Right hindlimb (tissue), 1 donor: Measurements from ENCODE around the gene ELMOD1.
A peak's percentile ranks its signal among the peaks of the same experiment; 100 is the strongest.

Source experiments
- DNase-seq: peaks from one replicate; pipeline ENCODE4 v3.0.0-alpha.2; 2018

ELMOD1 gene

DNA sequence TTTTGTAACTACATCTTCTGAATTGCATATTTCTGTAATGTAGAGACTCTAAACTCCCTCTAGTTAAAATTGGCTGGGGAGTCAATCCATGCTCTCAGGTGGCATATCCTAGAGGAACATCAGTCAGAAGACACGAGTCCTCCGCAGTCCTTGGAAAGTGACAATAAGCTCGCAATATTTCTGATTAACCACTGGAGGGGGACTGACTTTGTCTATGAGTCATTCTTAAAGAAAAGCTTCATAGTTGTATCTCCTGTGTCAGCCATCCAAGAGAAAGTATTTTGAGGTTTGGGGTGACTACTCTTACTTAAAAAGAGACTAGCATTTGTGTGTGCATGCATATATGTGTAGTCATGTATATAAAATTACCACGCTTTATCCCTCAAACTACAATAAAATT is 60.7 kb downstream of the ELMOD1 start:
- DNase-seq: no peak

DNA sequence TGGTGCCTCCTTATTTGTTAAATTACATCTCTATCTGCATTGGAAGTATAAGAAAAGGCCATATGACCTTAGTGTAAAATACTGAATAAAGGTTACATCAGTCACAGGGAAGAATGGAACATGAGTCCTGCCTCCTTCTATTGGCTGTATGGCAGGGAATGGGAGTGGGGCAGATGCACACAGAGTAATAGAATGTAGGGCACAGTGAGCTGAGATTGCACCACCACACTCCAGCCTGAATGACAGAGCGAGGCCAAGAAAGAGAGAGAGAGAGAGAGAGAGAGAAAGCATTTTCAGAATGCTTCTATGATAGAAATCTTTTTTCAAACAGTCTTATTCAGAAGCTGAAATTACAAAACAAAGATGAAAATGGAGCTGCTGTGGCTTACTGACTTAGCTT is 62.1 kb downstream of the ELMOD1 start:
- no peak for DNase-seq

DNA sequence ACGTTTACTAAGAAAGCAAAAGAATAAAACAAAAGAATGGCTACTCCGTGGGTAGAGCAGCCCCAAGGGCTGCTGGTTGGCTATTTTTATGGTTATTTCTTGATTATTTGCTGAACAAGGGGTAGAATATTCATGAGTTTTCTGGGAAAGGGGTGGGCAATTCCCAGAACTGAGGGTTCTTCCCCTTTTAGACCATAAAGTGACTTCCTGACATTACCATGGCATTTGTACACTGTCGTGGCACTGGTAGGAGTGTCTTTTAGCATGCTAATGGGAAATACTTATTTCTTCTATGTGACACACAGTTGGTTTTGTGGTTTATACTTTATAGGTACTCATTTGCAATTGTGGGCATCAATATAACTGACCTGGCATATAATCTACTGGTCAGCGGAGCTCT is 64.7 kb downstream of the ELMOD1 start:
- DNase-seq: no peak

DNA sequence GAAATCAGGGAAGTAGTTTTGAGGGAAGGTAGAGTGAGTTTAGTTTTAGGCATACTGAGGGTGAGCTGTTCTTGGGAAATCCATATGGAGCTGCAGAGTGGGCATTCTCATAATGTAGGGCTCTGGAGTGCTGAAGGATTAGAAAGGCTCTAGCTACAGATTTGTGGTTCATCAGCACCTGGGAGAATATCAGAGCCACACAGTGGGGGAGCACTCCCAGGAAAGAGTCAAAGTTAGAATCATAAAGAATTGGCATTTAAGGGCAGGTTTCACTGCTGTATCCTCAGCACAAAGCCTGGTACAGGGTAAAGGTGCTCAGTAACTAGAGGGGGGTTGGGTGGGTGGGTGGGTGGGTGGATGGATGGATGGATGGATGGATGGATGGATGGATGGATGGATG is 68.4 kb downstream of the ELMOD1 start:
- no peak for DNase-seq

DNA sequence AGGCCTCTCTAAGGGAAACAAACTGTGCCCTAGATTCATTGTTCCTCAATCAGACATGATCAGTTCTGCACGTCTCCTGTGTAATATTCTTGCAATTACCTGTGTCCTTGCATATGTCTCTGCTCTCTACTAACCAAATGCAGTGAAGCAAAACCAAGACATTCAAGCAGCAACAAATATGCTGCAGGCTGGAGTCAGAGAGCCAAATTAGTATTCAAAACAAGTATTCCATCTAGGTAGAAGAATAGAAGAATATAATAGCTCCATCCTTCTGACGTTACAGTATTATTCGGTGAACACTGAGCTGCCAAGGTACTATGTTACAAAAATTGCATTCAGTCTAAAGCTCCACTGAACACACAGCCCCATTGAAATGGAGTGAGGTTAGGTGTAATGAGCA is 69.1 kb downstream of the ELMOD1 start:
- DNase-seq: no peak

DNA sequence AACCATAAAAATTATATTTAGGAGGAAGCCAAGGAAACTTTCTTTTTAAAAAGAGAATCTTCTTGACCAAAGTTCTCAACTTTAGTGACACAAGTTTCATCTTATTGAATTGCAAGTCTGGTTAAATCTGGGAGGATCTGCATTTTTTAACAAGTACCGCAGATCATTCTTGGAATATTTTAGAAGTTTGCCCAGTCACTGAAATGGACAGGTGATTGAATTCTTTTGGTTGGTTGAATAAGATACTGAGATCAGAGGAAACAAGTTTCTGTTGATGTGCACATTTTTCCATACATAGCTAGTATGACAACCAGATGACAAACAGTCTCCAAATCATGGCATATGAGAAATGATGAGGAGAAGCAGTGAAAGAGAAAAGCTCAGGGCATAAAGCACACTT is 70.7 kb downstream of the ELMOD1 start:
- no peak for DNase-seq

DNA sequence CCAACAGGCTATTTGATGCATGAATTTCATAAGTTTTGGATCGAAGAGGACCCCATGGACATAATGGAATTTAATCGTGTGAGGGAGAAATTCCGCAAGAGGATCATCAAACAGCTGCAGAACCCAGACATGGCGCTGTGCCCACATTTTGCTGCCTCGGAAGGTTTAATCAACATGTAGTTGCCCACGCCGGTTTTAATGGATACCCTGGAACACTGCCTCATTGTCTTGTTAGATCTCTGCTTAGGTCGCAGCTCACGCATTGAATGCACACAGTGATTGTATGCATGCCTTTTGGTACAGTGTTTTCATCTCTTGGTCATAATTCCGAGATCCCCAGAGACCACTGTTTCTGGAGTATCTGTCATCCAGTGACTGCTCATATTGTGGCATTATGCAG is 74.1 kb downstream of the ELMOD1 start:
- DNase-seq: peak; percentile 55

DNA sequence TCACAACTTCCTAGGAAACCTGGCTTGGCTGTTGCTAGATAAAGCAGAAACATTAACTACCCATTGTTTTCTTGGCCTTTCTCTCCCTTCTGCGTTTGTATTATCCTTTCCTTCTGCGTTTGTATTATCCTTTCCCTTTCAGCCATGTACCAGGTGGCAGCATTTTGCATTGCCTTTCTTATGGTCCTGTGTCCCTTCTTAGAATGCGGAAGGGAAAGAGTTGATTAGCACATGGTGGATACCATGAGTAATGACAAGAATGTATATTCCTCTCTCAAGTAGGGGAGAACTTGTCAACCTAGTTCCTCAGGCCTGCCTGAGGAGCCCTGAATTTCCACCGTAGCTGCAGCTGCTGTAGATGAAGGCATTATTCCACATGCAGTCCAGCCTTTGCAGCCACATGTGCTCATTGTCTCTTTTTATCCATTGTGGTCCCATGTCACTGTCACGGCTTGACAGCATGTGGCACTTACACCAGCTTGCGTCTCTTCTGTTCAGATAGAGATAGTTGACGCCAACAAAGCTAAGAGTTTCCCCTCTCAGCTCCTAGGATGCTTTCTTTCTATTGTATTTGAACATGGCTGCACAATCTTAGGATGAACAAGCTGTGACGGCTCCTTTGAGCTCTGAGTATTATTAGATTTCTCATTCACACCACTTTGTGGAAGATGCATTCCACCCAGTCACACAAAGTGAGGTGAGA is 76.1 kb downstream of the ELMOD1 start:
- no peak for DNase-seq

DNA sequence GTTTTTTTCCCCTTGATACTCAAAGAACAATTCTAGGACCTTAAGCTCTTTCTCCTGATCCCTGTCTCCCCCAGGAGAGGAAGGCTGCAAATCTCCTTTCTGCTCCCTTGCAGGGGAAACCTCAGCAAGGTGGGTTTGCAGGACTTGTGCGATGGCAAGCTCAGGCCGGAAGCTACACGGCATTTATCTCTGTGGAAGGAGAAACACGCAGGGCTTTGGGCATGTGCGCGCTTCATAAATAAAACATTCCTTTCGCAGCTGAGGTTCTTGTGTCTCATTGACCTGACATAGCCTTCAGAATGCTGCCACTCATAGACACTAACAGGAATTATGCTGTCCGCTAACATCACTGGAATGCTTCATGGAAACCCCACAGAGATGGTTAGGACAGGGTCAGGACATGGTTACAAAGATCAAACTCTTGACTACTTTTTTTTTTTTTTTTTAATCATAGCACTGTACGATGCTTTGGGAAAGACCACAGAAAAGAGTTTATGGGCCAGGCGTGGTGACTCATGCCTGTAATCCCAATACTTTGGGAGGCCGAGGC is 78.3 kb downstream of the ELMOD1 start:
- DNase-seq: no peak

DNA sequence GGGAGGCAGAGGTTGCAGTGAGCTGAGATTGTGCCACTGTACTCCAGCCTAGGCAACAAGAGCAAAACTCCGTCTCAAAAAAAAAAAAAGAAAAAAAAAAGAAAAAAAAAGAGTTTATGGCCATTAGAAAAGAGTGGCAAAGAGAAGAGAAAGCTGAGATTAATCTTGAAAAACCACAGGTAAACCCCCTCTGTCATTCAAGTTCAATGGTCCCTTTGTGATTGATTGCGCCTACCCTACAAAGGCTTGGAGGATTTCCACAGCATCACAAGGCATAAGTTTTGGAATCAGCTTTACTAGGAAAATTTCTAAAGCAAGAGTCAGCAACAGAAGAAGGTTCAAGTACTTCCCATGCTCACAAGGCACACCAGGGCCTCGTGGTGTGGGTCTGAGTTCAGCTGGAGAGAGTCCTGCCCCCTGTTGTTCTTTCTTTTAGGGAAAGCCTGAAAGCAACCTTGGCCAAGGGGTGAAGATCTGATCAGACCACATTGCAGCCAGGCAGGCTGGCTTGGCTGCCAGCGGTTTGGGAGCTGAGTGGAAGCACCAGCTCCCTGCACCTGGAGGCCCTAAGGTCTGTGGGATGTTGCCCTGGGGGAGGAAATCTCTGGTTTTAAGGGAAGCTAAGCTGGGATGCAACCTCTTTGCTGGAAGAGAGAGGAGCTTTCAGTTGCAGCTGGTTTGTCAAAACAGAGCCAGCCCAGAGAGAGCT is 79.1 kb downstream of the ELMOD1 start:
- peak; percentile 36 for DNase-seq

DNA sequence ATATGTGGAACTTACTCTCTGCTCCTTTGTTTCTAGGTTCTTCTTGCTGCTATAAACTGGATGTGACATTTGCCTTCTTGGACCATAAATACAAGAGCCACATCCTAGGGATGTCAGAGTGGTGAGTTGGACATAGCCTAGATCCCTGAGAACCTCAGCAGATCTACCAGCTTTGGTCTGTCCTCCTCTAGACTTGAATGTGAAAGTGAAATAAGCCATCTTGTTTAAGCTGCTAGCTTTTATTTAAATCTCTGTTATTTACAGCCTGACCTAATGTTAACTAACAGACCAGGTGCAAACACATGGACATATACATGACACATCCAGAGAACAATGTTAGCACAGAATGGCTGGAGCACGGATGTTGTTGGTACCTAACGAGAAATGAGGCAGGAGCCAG is 85.0 kb downstream of the ELMOD1 start:
- DNase-seq: no peak

DNA sequence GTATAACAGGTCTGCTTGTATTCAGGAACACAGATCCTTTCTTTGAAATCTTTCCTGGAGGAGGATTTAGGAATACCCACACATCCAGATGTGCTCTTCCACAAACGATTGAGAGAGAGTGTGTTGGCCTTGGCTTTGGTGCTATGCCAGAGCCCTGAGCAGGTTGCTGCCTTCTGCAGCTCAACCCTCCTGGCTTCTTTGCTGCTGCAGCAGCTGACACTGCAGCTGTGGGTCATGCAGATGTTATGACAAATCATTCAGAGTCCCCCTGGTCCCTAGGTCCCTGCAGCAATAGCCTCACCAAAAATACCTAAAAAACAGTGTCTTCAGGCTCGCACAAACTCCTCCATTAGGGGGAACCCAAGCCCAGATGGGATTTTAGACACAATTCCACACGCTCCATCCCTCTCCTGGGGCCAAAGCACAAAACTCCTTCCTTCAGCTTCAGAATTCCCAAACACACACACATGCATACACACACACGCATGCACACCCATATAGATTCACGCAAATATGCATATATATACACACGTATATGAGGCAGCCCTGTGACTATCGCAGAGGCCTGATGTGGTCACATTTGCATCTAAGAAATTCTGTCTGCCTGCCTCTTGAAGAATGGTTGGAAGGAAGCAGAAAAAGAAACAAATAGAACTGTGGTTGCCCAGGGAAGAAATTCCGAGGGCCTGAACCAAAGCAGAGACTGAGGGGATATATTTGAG is 85.5 kb downstream of the ELMOD1 start:
- no peak for DNase-seq

DNA sequence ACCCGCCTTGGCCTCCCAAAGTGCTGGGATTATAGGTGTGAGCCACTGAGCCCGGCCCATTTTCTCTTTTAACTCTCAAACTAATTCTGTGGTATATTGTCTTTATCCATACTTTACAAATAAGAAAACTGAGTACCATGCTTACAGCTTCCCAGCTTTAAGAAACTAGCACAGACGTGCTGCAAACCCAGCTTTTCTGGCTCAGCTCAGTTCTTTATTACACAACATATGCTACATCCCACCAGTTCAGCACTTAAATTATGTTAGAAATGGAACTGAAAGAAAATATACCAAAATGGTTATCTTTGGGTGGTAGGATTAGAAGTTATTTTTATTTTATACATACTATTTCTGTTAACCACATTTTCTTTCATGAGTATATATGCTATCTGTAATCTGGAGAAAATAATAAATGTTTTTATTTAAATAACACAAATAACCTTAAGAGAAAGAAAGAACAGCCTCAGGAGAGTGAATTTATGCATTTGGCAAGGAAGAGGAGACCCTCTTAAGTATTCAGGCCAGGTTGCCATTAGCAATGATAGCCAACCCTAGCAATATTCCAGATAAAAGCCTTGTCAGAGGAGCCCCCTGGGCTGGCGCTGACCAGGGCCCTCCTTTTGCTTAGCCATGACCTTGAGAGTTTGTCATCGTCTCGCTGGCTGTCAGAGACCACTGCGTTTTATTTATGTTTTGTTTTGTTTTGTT is 87.1 kb downstream of the ELMOD1 start:
- no peak for DNase-seq

DNA sequence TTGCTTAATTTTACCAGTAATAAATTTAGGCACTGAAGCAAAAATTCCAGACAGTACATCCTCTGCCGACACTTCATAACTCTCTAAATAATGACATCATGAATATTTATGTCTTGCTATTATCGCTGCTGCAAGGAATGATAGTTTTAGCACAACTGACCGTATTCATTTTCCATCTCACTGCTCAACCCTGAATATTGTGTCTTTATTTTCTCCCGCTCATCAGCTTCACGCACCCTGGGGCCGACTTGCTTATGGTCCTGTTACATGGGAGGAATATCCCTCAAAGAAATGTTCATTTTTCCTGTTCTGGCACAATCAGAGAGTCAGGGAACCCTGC is 87.7 kb downstream of the ELMOD1 start:
- DNase-seq: no peak

DNA sequence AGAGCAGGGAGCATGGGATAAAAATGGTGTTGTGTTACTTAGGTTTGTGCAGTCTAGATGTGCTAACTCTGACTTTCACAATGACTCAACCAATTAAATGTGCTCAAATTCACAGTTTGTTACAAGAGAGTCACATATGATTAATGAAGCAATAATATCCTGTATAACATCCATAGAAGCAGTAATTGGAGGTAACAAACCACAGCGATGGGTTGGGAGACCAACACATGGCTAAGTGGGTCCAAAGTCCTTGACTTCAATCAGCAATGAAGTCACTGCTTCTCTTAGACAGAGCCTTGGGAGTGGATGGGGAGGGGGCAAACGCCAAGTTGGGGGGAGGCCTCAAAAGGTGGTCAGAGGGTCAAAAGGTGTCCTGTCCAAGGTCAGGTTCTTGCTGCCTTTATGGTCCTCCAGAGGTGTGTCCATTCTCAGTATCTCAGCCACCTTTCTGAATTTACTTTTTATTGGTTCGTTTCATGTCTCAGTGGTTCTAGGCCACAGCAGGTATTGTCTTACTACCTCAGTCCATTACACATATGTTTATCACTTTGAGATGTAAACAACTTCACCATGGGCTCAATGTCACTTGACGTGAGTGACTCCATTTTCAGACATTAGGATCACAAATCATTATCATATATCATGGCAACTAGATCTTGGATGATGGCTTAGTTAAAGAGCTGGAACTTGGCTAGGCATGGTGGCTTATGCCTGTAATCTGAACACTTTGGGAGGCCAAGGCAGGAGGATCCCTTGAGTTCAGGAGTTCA is 88.5 kb downstream of the ELMOD1 start:
- DNase-seq: no peak

DNA sequence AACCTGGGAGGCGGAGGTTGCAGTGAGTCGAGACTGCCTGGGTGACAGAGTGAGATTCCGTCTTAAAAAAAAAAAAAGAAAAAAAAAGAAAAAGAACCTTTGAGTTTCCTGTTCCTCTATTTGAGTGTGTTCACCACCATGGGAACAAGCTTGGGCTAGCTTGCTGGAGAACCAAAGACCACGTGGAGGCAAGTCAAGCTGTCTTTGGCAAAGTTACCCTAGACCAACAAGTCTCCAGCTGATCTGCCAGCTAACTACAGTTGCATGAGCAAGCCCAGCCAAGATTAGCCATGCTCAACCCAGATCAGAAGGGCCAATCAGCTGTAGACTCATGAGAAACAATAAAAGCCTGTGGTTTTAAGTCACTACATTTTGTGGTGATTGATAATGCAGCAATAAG is 91.2 kb downstream of the ELMOD1 start:
- DNase-seq: no peak

DNA sequence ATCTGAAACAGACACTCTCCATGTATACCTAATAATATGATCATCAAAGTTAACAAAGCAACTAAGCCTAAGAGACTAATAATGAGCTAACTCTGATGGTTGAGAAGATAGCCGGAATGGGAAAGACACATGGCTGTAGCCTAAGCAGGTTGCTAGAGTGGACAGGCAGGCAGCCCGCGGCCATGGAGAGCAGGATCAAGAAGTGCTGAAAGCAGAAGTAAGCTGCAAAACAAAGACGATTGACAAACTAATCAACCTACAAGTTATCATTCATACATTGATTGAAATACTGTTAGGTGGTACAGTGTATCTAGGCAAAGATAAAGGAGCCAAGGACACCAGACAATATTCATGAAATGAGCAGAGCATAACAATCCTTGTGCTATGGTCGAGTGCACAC is 91.6 kb downstream of the ELMOD1 start:
- DNase-seq: no peak

DNA sequence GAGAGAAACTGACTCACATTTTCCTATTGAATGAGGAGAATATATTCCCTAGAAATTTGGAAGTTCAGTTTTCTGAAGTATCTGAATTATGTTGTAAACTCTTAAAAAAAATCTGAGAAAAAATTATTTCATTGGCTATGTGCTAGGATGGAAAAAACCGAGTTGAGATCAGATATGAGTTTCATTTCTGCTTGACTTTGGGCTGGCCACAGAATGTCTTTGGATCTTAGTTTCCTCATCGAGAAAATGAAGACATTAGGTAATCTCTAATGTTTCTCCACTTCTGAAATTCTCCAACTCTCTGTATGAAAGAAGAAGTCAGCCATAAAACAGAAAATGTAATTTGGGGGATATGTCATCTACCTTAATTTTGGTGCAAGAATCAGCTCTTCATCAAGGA is 92.1 kb downstream of the ELMOD1 start:
- DNase-seq: no peak

DNA sequence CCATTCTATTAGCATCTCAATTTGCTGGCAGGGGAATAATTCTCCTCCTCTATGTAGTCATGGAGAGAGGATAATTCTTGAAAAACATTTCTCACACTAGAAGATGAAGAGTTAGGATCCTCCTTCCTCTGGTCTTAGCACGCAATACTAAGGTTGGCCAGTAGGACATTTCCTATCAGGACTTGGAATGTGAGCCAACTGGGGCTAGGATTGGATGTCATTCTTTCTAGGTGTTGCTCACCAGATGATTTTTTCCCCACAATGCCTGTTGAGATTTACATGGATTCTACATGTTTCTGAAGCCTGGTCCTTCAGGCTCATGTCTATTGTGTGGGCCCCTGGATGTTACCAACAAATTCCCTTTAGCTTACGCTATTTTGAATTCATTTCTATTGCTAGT is 92.9 kb downstream of the ELMOD1 start:
- no peak for DNase-seq

DNA sequence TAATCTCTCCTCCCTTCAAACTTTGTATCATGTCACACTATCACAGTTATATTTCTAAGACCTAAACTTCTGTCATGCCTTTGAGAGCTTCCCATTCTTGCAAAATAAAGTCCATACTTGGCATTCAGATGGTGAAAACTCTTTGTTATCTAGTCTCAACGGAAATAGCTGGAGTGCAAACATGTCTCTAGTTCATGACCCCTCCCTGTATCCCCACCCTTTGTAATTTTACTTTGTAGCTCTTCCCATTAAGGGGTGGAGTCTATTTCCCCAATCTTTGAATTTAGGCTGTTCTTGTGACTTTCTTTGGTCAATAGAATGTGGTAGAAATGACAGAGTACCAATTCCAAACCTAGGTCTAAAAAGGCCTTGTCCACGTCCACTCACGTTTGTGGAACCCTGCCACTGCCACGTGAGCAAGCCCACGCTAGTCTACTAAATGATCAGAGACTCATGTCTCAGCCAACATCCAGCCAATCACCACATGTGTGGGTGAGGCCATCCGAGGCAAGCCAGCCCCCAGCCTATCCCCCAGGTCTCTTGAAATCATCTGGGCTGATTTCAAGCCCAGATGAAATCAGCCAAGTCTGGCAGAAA is 97.5 kb downstream of the ELMOD1 start:
- DNase-seq: no peak

DNA sequence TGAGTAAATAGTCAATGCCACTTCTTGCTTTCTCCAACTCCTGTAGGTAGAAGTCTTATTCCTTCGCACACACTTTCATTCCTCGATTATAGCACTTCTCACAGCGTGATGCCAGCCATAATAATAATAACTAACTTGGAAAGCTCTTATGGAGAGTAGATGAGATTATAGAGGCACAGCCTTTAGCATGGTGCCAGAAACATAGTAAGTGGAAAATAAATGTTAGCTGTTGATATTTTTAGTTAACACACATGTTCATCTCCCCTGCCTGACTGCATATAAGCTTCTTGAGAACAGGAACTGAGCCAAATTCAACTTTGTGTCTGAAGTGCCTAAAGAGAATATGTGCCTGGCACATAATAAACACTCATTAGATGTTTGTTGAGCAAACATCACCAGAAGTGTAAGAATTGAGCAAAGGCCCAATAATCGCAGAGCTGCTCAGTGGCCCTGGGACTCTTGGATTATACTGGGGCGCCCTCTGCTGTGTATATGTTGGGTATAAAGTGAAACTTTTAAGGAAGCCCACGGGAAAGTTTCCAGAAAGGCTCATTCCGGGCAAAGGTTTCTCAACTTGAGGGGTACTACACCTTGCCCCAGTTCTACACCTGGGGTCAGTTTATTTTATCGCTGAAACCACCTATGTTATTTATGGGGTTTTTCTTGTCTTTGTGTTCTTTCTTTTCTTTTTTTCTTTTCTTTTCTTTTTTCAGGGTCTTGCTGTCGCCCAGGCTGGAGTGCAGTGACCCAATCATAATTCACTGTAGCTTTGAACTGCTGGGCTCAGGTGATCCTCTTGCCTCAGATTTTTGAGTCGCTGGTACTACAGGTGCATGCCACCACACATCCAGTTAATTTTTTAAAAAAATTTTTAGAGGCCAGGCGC is 98.6 kb downstream of the ELMOD1 start:
- DNase-seq: peak; percentile 72
